Bronchial epithelial cell (primary cell): ENCODE data around the gene MCCC1. TPM values are rescaled to one million over a fixed set of nuclear protein-coding genes. Genes with fewer than 3 reads are reported as not detected.
A peak's percentile ranks its signal among the peaks of the same experiment; 100 is the strongest.
"Not testable (repeated sequence)": the region's sequence is repeated elsewhere in the genome, so short reads cannot be mapped to it uniquely, and the experiment has no call there.

Experiments used
- DNase-seq: peaks from one replicate; pipeline ENCODE4 v3.0.0-alpha.2; 2010; ENCODE audit warnings: low read depth
- FAIRE-seq: peaks from 2 replicates; lab custom pipeline; 2011; peaks lifted over from hg19 to GRCh38; lab: Jason Lieb, UNC
- H3K27me3 ChIP-seq: 2 replicates; pipeline ENCODE4 v1.5.1; 2011; ENCODE audit warnings: low read length; ENCODE audit not compliant: control insufficient read depth, insufficient read depth
- H3K36me3 ChIP-seq: 2 replicates; pipeline ENCODE4 v1.5.1; 2011; ENCODE audit warnings: low read length; ENCODE audit not compliant: control insufficient read depth, insufficient read depth
- H3K4me3 ChIP-seq: 2 replicates; pipeline ENCODE4 v1.5.1; 2011; ENCODE audit warnings: mild to moderate bottlenecking, low read depth, low read length, control low read depth
- CTCF ChIP-seq: IDR thresholded peaks from 2 replicates; pipeline ENCODE4 v1.5.1; 2011; ENCODE audit warnings: mild to moderate bottlenecking, moderate library complexity, low read length, control low read depth, inconsistent platforms; ENCODE audit not compliant: insufficient read depth, severe bottlenecking
- total RNA-seq: library from RNA; depleted of rRNA; stranded (reverse); fragments of >200 nt; gene quantifications from 2 replicates; pipeline ENCODE4 v1.2.1, GENCODE V29; 2014

The MCCC1 gene
- total RNA-seq, 1 donor from 2014 or later = 17.9 TPM

- FAIRE-seq = no peak
Observed at GRCh38 chr3:183114384-183115178, 15.3 kb upstream of the MCCC1 start.

GRCh38 chr3:183109847-183110246 lies 10.6 kb upstream of the MCCC1 start:
- not testable (repeated sequence) for DNase-seq, H3K4me3 ChIP-seq, H3K36me3 ChIP-seq, FAIRE-seq, H3K27me3 ChIP-seq

More at GRCh38 chr3:183114384-183115178, 15.3 kb upstream of the MCCC1 start:
- H3K27me3 ChIP-seq = peaks cover 8% of the 10 kb centered on the region
- no peaks in the 10 kb centered on the region for H3K36me3 ChIP-seq
- no peak for DNase-seq
- no peak for TF ChIP-seq CTCF
- H3K4me3 ChIP-seq = no peak overlapping the region

GRCh38 chr3:183108470-183108869 lies 9.2 kb upstream of the MCCC1 start:
- no peak for FAIRE-seq
- H3K36me3 ChIP-seq = no peaks in the 10 kb centered on the region

GRCh38 chr3:183108001-183108449 lies 8.7 kb upstream of the MCCC1 start:
- no peak for TF ChIP-seq CTCF
- FAIRE-seq = no peak
- Histone ChIP-seq H3K27me3 (no peaks in the 10 kb centered on the region), H3K4me3 (no peak overlapping the region), H3K36me3 (no peaks in the 10 kb centered on the region)
- DNase-seq = peak; percentile 43

More at GRCh38 chr3:183108470-183108869, 9.2 kb upstream of the MCCC1 start:
- H3K4me3 ChIP-seq = no peak overlapping the region
- no peak for TF ChIP-seq CTCF
- no peak for DNase-seq
- H3K27me3 ChIP-seq = no peaks in the 10 kb centered on the region

GRCh38 chr3:183107372-183107771 lies 8.1 kb upstream of the MCCC1 start:
- DNase-seq, H3K4me3 ChIP-seq, H3K27me3 ChIP-seq, H3K36me3 ChIP-seq, FAIRE-seq: not testable (repeated sequence)

GRCh38 chr3:183106635-183107034 lies 7.3 kb upstream of the MCCC1 start:
- Histone ChIP-seq H3K4me3 (no peak overlapping the region), H3K36me3 (no peaks in the 10 kb centered on the region), H3K27me3 (no peaks in the 10 kb centered on the region)
- no peak for DNase-seq
- no peak for FAIRE-seq
- TF ChIP-seq CTCF = no peak

- H3K36me3 ChIP-seq, DNase-seq, FAIRE-seq, H3K27me3 ChIP-seq, H3K4me3 ChIP-seq: not testable (repeated sequence)
Observed at GRCh38 chr3:183103950-183104349, 4.7 kb upstream of the MCCC1 start.

GRCh38 chr3:183101040-183101439 lies 1.7 kb upstream of the MCCC1 start:
- H3K27me3 ChIP-seq, H3K4me3 ChIP-seq, H3K36me3 ChIP-seq, DNase-seq, FAIRE-seq: not testable (repeated sequence)
